Fibroblast of gingiva (primary cell): ENCODE data around the gene GIPC3.
"Not testable (repeated sequence)": the region's sequence is repeated elsewhere in the genome, so short reads cannot be mapped to it uniquely, and the experiment has no call there.

Experiments
- DNase-seq: peaks from one replicate; pipeline ENCODE4 v3.0.0-alpha.2; 2011; ENCODE audit warnings: low read depth

Gene GIPC3

DNA sequence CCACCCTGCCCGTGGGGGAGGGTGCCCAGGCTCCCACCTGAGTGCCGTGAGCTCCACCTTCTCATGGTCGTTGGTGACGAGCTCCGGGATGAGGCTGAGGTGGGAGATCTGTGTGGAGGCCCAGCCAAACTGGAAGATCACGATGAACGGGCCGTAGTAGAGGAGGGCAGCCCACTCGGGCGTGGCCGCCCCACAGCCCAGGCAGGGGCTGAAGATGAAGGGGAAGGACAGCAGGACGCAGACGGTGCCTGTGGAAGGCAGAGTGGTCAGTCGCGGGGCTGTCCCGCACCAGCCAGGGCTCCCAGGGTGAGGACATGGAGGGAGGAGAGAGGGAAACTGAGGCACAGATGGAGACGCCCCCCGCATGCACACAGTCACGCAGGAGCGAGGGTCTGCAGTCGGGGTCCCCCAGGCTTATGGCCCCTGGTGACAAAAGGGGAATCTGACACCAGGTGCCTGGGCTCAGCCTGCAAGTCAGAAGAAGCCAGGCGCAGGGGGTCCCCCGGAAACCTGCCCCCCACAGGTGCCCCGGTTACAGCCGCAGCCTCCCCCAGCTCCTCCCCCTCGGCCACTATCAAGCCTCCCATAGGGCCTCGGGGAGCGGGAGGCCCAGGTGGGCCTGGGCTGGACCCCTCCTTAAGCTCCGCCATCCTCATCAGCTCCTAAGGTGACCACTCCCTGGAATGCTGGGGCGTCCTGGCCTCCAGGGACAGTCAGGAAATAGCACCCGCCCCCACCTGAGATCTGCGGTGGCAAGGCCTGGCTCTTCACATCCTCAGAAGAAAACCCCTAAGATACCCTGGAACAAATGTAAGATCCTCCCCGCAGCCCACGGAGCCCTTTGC lies 34.1 kb upstream of the GIPC3 start:
- no peak for DNase-seq

- DNase-seq = no peak
These were observed 33.5 kb upstream of the GIPC3 start for GRCh38 chr19:3551792-3552095.

- no peak for DNase-seq
These were observed 30.8 kb upstream of the GIPC3 start for GRCh38 chr19:3554254-3555083.

DNA sequence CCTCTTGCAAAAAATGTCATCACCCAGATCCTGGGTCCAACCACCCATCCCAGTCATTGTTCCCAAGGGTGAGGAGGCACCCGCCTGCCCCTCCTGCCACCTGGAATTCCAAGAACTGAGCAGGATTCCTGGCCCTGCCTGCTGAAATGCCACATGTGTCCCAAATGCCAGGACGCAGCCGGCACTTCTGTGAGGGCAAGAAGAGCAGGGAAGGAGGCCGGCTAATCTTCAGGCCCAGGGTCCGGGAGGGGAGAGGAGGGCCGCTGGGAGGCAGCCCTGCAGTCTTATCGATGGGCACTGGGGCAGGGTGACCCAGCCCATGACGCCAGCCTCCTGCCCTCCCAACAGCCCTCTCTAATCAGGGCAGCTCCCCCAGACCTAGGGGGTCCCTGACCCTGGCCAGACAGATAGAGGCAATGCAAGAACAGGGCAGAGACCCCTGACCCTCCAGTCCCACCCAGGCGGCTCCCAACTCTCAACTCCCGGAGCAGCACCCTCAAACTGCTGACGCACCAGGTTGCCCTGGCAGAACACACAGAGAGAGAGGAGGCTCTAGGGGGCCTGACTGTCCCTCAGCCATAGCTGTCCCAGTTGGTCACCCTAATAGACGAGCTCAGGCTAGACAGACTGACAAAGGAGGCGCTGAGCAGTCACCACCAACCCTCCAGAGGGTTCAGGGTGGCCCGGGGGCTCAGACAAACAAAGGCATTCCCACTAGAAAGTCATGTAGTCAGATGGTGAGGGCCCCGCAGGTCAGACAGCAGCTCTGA lies 29.4 kb upstream of the GIPC3 start:
- no peak for DNase-seq

GRCh38 chr19:3556423-3556977 lies 28.8 kb upstream of the GIPC3 start:
- DNase-seq = no peak

DNA sequence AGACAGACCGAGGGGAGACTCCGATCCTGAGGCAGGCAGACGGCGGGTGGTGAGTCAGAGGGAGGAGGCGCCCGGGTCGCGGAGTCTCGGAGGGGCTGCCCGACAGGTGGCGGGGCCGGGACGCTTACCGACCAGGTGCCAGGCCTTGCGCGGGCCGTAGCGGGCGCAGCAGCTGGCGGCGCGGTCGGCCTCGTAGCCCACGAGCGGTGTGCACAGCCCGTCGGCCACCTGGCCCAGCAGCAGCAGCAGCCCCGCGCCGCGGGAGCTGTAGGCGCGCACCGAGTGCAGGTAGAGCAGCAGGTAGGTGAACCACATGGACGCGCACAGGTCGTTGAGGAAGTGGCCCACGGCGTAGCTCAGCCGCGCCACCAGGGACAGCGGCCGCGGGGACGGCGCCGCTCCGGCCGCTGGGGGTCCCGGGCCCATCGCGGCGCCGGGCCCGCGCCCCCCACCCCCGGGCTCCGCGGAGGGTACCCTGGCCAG lies 28.3 kb upstream of the GIPC3 start:
- no peak for DNase-seq

GRCh38 chr19:3557461-3558248 lies 27.6 kb upstream of the GIPC3 start, which contains the start of gene MFSD12:
TSS of gene MFSD12 (minus strand) at chr19:3557586. CDS start at chr19:3557403, 183 bp downstream.
- peak; percentile 91 for DNase-seq

- DNase-seq = no peak
These were observed 21.4 kb upstream of the GIPC3 start for GRCh38 chr19:3563709-3564524.

DNA sequence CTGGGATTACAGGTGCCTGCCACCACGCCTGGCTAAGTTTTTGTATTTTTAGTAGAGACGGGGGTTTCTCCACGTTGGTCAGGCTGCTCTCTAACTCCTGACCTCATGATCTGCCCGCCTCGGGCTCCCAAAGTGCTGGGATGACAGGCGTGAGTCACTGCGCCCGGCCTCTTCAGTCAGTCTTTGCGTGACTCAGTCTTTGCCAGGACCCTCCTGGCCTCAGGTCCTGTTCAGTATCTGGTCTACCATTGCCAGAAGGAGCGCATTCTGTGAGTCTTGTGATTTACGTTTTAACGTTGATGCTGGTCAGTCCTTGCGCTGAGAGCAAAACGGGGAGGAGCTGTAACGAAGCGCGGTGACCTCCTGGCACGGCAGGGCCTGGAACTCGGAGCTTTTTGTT lies 20.1 kb upstream of the GIPC3 start:
- no peak for DNase-seq

- DNase-seq = not testable (repeated sequence)
These were observed 15.2 kb upstream of the GIPC3 start for GRCh38 chr19:3570042-3570441.

DNA sequence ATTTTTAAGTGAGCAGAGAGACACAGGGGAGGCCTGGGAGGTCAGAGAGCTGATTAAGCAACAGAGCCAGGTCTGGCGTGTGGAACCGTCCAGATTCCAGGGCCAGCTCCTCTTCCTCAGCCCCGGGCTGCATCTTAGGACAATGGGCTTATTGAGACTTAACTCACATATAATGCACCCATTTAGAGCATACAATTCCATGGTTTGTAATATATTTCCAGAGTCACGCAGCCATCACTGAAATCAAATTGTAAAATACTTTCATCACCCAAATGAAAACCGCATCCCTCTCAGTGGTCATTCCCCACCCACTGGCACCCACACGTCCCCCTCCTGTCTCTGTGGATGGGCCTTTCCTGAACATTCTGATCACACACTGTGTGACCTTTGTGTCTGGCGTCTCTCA lies 14.7 kb upstream of the GIPC3 start:
- no peak for DNase-seq

GRCh38 chr19:3572132-3572854 lies 13.0 kb upstream of the GIPC3 start:
- peak; percentile 100 for DNase-seq

GRCh38 chr19:3572855-3573161 lies 12.5 kb upstream of the GIPC3 start, which contains the start of gene HMG20B:
TSS of gene HMG20B (plus strand) at chr19:3572944. CDS start at chr19:3573310, 366 bp downstream.
- no peak for DNase-seq

DNA sequence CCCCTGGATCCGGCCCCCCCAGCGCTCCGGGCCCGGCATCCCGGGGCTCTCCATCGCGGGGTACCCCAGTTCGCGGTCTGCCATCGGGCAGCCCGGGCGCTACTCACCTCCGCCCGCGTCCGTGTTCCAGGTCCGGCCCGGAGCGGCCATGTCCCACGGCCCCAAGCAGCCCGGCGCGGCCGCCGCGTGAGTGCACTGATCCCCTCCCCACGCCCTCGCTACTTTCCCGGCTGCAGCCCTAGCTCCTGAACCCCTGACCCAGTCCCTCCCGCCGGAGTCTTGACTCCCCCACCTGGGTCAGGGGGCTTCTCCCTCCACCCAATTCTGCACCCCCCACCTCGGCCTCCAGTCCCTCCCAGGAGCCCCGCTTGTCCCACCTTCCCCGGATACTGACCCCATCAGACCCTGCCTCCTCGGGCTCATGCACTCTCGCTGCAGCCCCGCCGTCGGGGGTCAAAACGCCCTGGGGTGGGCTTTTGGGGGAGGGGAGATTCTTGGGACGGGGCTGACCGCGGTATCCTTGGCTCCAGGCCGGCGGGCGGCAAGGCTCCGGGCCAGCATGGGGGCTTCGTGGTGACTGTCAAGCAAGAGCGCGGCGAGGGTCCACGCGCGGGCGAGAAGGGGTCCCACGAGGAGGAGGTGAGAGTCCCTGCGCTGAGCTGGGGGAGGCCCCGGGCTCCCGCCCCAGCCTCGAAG lies 12.0 kb upstream of the GIPC3 start:
- DNase-seq = no peak

DNA sequence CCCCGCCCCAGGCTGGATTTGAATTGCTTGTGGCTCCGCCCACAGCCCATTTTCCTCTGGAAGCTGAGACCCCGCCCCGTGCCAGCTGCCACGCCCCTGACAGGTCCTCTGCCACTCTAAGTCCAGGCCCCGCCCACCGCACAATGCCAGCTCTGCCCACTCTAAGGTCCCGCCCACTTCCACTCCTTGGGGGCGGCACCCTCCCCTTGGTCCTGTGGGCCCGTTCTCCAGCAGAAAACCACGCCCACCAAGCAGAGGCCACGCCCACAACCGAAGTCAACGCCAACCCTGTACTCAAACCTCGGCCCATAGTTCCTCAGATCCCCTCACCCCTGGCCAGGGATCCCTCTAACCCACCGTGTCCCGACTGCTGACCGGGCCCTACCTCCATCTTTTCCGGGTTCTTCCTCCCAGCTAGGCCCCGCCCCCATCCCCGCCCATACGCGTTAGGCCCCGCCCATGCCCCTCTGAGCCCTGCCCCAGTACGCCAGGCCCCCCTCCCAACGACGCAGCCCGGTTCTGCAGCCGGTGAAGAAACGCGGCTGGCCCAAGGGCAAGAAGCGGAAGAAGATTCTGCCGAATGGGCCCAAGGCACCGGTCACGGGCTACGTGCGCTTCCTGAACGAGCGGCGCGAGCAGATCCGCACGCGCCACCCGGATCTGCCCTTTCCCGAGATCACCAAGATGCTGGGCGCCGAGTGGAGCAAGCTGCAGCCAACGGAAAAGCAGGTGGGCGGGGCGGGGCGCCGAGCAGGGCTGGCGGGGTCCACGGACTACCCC lies 11.2 kb upstream of the GIPC3 start:
- peak; percentile 95 for DNase-seq

DNA sequence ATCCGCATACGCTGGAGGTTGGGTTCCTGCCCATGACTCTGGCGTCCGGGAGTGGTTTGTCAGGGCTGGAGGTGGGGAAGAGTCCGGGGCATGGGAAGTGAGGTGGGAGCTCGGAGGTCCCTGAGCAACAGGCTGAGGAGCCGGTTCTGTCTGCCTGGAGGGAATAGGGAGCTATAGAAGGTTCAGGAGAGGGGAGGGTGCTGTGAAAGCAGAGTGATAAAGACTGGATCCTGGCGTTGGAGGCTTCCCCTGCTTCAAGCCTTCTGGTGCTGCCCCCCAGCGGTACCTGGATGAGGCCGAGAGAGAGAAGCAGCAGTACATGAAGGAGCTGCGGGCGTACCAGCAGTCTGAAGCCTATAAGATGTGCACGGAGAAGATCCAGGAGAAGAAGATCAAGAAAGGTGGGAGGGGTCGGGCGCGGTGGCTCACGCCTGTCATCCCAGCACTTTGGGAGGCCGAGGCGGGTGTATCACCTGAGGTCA lies 10.0 kb upstream of the GIPC3 start:
- no peak for DNase-seq

DNA sequence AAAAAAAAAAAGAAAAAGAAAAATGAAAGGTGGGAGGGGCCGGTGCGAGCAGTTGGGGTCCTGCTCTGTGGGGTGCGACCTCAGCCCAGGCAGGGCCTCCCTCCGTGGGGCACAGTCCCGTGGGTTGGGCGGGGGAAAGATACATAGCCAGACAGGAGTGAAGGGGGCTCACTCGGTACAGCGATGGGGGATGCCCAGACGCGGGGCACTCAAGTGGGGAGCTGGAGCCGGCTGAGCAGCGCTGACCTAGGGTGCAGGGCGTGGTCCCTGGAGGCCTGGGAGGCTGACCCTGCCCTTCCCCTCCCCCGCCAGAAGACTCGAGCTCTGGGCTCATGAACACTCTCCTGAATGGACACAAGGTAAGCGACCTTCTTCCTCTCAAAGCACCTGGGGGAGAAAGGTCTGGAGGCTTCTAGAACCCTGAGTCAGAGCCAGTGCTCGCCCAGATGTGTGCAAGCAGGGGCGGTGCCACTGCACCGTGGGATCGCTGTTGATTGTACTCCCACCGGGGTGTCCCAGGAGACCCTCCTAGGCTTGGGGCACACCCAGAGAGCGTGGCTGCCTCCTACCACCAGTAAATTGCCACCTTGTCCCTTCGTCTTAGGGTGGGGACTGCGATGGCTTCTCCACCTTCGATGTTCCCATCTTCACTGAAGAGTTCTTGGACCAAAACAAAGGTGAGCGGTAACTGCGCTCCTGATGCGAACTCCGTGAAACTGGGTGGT lies 9.2 kb upstream of the GIPC3 start:
- no peak for DNase-seq
